Measurements from ENCODE around the gene NVL.
"Not testable (repeated sequence)": the region's sequence is repeated elsewhere in the genome, so short reads cannot be mapped to it uniquely, and the experiment has no call there.

The NVL gene

GRCh38 chr1:224317383-224318045 is 12.5 kb downstream of the NVL start:
- DNase-seq, result no peak
- TF ChIP-seq GATA1 (IDR thresholded peaks at IDR 0.05; ENCODE audit: low read depth, low read length) (no peak), POLR2A (IDR thresholded peaks at IDR 0.05; ENCODE audit: low read length) (no peak)

DNA sequence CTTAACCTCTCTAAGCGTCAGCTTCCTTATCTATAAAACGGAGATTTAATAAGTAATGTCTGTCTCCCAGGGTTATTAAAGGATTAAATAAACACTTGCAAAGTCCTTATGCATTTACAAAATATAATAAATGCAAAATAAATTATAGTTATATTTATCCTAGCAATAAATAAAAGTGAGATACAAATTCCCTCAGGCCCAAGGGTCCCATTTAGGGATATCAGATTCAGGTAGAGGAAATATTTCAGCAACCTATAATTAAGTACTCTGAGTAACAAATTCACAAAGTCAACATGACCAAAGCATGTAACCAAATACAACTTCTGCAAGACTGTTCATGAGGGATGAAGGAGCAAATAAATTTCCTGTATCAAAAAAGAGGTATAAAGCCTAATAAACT is 17.9 kb downstream of the NVL start:
- no peak for DNase-seq
- no peak for TF ChIP-seq POLR2A (IDR thresholded peaks at IDR 0.05; ENCODE audit: low read length)
- TF ChIP-seq GATA1 (IDR thresholded peaks at IDR 0.05; ENCODE audit: low read depth, low read length), result no peak

GRCh38 chr1:224311503-224311902 is 18.5 kb downstream of the NVL start:
- not testable (repeated sequence) for DNase-seq

DNA sequence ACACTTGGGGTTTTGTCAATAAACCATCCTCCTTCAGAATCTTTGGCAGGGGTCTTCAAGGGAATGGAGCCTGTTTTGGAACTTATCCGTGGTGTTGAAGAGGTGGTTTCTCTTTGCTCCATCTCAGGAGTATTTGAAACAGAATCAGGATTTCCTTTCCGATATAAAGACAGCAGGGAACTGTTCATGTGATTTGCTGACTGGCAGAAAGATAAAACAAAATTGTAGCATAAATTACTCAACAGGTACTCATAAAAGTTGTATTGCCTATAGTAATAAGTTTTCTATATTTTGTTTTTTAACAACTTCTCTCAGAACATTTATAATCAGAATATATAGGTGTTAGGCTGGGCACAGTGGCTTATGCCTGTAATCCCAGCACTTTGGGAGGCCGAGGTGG is 21.9 kb downstream of the NVL start:
- TF ChIP-seq POLR2A (IDR thresholded peaks at IDR 0.05; ENCODE audit: low read length) (no peak), GATA1 (IDR thresholded peaks at IDR 0.05; ENCODE audit: low read depth, low read length) (no peak)
- no peak for DNase-seq

GRCh38 chr1:224304767-224305166 is 25.2 kb downstream of the NVL start:
- TF ChIP-seq POLR2A (IDR thresholded peaks at IDR 0.05; ENCODE audit: low read length) (no peak), GATA1 (IDR thresholded peaks at IDR 0.05; ENCODE audit: low read depth, low read length) (no peak)
- DNase-seq, result no peak

DNA sequence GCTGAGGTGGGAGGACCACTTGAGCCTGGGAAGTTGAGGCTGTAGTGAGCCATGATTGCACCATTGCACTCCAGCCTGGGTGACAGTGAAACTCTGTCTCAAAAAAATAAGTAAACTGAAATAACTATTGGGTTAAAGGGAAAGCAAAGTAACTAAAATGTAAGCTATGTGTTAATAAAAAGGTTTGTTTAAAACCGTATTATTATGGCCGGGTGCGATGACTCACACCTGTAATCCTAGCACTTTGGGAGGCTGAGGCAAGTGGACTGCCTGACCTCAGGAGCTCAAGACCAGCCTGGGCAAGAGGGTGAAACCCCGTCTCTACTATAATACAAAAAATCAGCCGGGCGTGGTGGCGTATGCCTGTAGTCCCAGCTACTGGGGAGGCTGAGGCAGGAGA is 27.0 kb downstream of the NVL start:
- TF ChIP-seq POLR2A (IDR thresholded peaks at IDR 0.05; ENCODE audit: low read length) (no peak), GATA1 (IDR thresholded peaks at IDR 0.05; ENCODE audit: low read depth, low read length) (no peak)
- no peak for DNase-seq

DNA sequence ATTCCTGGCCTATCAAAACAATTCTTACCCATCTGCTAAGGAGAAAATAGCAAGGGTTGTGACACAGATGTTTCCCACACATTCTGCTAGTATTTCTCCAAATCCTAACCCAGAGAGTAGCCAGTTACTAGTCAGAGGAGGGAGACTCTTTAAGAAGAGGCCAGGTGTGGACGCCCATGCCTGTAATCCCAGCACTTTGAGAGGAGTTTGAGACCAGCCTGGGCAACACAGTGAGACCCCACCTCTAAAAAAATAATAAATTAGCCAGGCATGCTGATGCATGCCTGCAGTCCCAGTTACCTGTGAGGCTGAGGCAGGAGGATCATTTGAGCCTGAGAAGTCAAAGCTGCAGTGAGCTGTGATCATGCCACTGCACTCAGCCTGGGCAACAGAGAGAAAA is 28.6 kb downstream of the NVL start:
- TF ChIP-seq POLR2A (IDR thresholded peaks at IDR 0.05; ENCODE audit: low read length) (no peak), GATA1 (IDR thresholded peaks at IDR 0.05; ENCODE audit: low read depth, low read length) (no peak)
- DNase-seq, result no peak

DNA sequence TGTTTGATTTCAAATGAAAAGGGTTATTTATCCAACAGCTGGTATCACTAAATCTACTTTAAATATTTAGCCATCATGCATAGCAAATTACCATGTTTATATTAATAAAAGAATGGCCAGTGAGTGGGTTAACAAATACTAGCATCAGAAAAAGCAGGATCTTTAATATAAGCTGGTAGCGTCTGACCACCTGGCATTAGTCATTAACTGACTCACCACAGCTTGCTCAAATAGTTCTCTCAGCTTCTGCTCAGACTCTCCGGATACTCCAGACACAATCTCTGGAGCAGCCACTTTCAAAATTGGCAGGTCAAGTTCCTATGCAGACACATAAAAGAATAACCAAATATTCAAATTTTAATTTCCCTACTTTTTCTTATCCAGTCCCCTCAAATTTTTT is 29.6 kb downstream of the NVL start:
- no peak for DNase-seq
- TF ChIP-seq GATA1 (IDR thresholded peaks at IDR 0.05; ENCODE audit: low read depth, low read length), result no peak
- no peak for TF ChIP-seq POLR2A (IDR thresholded peaks at IDR 0.05; ENCODE audit: low read length)

DNA sequence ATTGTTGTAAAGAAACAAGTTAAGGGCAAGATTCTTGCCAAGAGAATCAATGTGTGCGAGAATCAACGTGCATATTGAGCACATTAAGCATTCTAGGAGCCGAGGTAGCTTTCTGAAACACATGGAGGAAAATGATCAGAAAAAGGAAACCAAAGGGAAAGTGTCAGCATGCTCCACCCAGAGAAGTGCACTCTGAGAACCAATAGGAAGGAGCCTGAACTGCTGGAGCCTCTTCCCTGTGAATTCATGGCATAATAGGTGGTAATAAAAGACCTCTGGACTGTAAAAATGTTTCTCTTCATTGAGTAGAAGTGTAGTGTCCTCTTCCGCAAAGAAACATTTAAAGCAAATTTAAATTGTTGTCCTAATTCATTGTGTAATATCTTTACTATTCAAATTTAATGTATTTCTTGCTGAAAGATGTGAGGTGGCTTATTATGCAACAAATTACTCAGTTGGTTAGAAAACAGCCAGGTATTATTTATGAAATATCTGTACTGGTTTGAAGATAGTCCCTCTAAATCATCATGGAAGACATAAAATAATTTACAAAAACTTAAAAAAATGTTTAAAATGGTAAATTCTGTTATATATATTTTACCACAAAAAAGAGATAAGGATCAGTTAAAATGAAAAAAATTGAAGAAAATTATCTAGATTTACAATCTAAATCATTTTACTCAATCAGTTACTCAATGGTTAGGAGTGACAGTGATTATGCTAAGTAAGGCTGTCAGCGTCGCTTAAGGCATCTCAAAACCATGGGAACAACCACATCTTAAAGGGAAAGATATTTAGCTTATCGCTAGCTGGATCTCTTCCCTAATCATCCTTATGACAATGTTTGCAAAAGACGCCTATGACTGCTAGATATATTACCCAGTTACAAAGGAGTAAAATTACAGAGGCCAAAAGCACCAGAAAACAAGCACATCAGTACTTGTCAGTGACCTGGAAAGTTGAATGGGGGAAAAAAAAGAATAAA is 31.3 kb downstream of the NVL start:
- TF ChIP-seq GATA1 (IDR thresholded peaks at IDR 0.05; ENCODE audit: low read depth, low read length), result no peak
- no peak for TF ChIP-seq POLR2A (IDR thresholded peaks at IDR 0.05; ENCODE audit: low read length)
- DNase-seq, result no peak

- TF ChIP-seq POLR2A (IDR thresholded peaks at IDR 0.05; ENCODE audit: low read length) (no peak), GATA1 (IDR thresholded peaks at IDR 0.05; ENCODE audit: low read depth, low read length) (no peak)
Observed at GRCh38 chr1:224294775-224295174, 35.2 kb downstream of the NVL start.

GRCh38 chr1:224292419-224292818 is 37.6 kb downstream of the NVL start:
- DNase-seq, result no peak
- TF ChIP-seq POLR2A (IDR thresholded peaks at IDR 0.05; ENCODE audit: low read length) (no peak), GATA1 (IDR thresholded peaks at IDR 0.05; ENCODE audit: low read depth, low read length) (no peak)

More at GRCh38 chr1:224294775-224295174, 35.2 kb downstream of the NVL start:
- DNase-seq, result no peak

GRCh38 chr1:224289396-224289795 is 40.6 kb downstream of the NVL start:
- DNase-seq, result no peak
- TF ChIP-seq GATA1 (IDR thresholded peaks at IDR 0.05; ENCODE audit: low read depth, low read length) (no peak), POLR2A (IDR thresholded peaks at IDR 0.05; ENCODE audit: low read length) (no peak)

GRCh38 chr1:224287714-224288113 is 42.3 kb downstream of the NVL start:
- no peak for TF ChIP-seq POLR2A (IDR thresholded peaks at IDR 0.05; ENCODE audit: low read length)
- no peak for TF ChIP-seq GATA1 (IDR thresholded peaks at IDR 0.05; ENCODE audit: low read depth, low read length)
- no peak for DNase-seq

GRCh38 chr1:224282140-224282539 is 47.8 kb downstream of the NVL start:
- no peak for TF ChIP-seq POLR2A (IDR thresholded peaks at IDR 0.05; ENCODE audit: low read length)
- TF ChIP-seq GATA1 (IDR thresholded peaks at IDR 0.05; ENCODE audit: low read depth, low read length), result no peak
- DNase-seq, result no peak
